ENCODE results near the gene IZUMO4. TPM values are rescaled to one million over a fixed set of nuclear protein-coding genes. Genes with fewer than 3 reads are reported as not detected.

Gene IZUMO4
- total and polyA plus RNA-seq, 8 donors = 5.2 to 42.2 (median 8.1) TPM

DNA sequence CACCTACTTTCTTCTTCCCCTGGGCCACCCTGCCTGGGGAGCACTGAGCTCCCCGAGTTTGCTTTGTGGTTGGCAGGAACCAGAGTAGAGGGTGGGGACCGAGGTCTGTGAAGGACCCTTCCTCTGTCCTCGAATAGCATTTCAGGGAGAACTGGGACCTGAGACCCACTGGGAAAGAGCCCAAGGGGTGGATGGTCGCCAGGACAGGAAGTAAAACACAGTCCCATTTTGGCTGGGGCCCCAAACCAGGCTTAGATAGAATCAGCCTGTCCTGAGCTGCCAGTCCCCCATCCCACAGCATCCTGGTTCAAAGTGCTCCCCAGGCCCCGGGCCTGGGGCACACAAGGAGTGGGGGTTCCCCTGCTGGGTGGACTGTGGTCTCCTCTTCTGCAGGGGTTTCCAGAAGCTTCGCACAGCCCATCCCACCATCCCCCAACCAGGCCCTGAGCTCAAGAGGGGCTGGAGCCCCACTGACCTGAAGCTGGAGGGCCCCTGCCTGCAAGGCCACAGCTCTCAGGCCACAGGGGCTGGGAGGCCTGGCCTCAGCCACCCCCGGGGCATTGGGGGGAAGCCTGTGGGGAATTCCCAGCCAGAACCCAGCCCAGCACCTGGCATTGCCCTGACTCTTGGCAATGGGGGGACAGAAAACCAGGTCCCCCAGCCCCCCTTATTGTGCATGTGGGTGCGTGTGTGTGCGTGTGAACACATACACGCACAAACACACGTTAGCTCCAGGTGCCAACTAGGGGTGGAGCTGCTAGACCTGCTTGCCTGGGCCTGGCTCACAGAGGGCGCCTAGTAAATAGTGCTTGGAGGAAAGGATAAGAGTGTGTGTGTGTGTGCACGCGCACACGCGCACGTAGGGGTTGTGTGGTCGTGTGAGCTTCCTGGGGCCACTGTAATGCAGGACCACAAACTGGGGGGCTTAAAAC, 44.7 kb upstream of the IZUMO4 start:
- intact Hi-C loops (cut with DNase I) = no loop called here
- ATAC-seq = no peak
- FAIRE-seq = no peak
- no peaks in the 10 kb centered on the region for H3K27me3 ChIP-seq
- TF ChIP-seq CTCF (IDR thresholded peaks at IDR 0.05) = no peak
- H3K4me3 ChIP-seq = peak overlapping the region in 1 of 4 donors; percentile 98
- 33 to 39% methylated on average over 18 of the region's 18 CpGs for WGBS, 2 donors
- no peaks in the 10 kb centered on the region for H3K36me3 ChIP-seq
- peaks cover 23 to 51% (median 35%) of the 10 kb centered on the region in 3 donors for H3K4me1 ChIP-seq
- peak; percentile 62 to 82 (median 70) for DNase-seq
- no peaks in the 10 kb centered on the region for H3K9me3 ChIP-seq
- H3K27ac ChIP-seq = peak overlapping the region; percentile 93 to 98 (median 97)

- no peak overlapping the region for H3K4me3 ChIP-seq
- H3K27ac ChIP-seq = peak overlapping the region in 2 of 4 donors; percentile 42 to 63
- DNase-seq = peak; percentile 77 to 90 (median 84)
- 72 to 76% methylated on average over 24 of the region's 24 CpGs for WGBS, 2 donors
- H3K27me3 ChIP-seq = no peaks in the 10 kb centered on the region
- TF ChIP-seq CTCF (IDR thresholded peaks at IDR 0.05) = no peak
- H3K9me3 ChIP-seq = no peaks in the 10 kb centered on the region
- no peak for FAIRE-seq
- H3K4me1 ChIP-seq = peaks cover 15 to 34% (median 18%) of the 10 kb centered on the region in 3 donors
- intact Hi-C loops (cut with DNase I) = no loop called here
- H3K36me3 ChIP-seq = no peaks in the 10 kb centered on the region
- ATAC-seq = peak in 3 of 4 donors; percentile 3 to 26 (median 11)
Observed at GRCh38 chr19:2053601-2054389, 42.9 kb upstream of the IZUMO4 start.

GRCh38 chr19:2054763-2055162, 42.0 kb upstream of the IZUMO4 start:
- H3K4me3 ChIP-seq = no peak overlapping the region
- peaks cover 22 to 40% (median 25%) of the 10 kb centered on the region in 3 donors for H3K4me1 ChIP-seq
- FAIRE-seq (no peak), DNase-seq (peak in 2 of 6 donors; percentile 36 to 70), ATAC-seq (no peak)
- H3K36me3 ChIP-seq = no peaks in the 10 kb centered on the region
- no peaks in the 10 kb centered on the region for H3K9me3 ChIP-seq
- no peak for TF ChIP-seq CTCF (IDR thresholded peaks at IDR 0.05)
- intact Hi-C loops (cut with DNase I) = no loop called here
- H3K27me3 ChIP-seq = no peaks in the 10 kb centered on the region
- peak overlapping the region in 1 of 4 donors; percentile 63 for H3K27ac ChIP-seq
- 77 to 83% methylated on average over 8 of the region's 8 CpGs for WGBS, 2 donors

DNA sequence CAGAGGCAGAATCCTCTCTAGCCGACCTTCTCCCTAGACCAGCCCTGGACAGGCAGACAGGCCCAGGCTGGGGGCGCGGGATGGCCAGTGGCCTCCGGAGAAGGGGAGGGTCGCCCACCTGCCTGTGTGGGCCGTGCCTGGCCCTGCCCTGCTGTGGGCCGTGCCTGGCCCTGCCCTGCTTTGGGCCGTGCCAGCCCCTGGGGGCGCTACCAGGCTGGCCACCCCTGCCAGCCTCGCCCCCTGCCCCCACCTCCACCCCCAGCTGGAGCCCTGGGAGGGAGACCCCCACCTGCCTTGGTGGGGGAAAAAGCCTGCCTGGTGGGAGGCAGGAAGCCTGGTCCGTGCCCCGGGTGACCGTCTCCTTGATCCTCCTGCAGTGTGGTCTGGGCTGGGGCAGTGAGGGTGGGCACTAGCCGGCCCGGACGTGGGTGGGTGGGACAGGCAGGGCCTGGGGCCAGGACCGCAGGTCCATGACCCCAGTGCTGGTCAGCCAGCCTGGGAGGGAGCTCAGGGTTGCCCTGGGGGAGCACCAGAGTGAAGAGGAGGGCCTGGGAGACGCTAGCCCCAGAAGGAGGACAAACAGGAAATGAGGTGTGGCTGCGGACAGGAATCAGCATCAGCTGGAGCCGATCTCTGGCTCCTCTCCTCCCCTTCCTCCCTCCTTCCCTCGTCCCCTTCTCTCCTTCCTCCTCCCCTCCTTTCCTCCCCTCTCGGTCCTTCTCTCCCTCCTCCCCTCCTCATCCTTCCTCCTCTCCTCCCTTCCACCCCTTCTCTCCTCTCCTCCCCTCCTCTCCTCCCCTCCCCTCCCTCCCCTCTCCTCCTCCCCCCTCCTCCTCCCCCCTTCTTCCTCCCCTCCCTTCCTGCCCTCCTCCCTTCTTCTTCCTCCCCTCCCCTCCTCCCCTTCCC, 40.5 kb upstream of the IZUMO4 start:
- WGBS, 2 donors = 46 to 52% methylated on average over 18 to 22 of the region's 22 CpGs
- Histone ChIP-seq H3K27me3 (no peaks in the 10 kb centered on the region), H3K36me3 (no peaks in the 10 kb centered on the region), H3K4me1 (peaks cover 34 to 49% (median 35%) of the 10 kb centered on the region in 3 donors), H3K9me3 (no peaks in the 10 kb centered on the region), H3K27ac (peak overlapping the region; percentile 26 to 71 (median 70)), H3K4me3 (peak overlapping the region in 1 of 4 donors; percentile 13)
- ATAC-seq = no peak
- no peak for FAIRE-seq
- intact Hi-C loops (cut with DNase I) = no loop called here
- TF ChIP-seq CTCF (IDR thresholded peaks at IDR 0.05) = no peak
- DNase-seq = peak in 4 of 6 donors; percentile 28 to 80 (median 46)

Data from pancreas (tissue), 10 donors.